DOHH2 (cell line): Measurements from ENCODE around the gene GALNT7.

Experiments
- H3F3A ChIP-seq: fragments of 200-600 bp; sonication (generic), shearing (Covaris generic); 2 replicates; pipeline ENCODE4 v1.6.0; 2016; ENCODE audit warnings: antibody characterized with exemption, mild to moderate bottlenecking; ENCODE audit not compliant: control insufficient read depth, insufficient read depth
- H3K27ac ChIP-seq: fragments of 200-600 bp; sonication (generic); 2 replicates; pipeline ENCODE4 v1.5.1; 2014; ENCODE audit warnings: low read depth, mild to moderate bottlenecking, low read length, moderate library complexity
- H3K27me3 ChIP-seq: fragments of 200-600 bp; sonication (generic); 2 replicates; pipeline ENCODE4 v1.6.1; 2014; ENCODE audit warnings: mild to moderate bottlenecking, low read length, mixed read lengths; ENCODE audit not compliant: control insufficient read depth
- H3K36me3 ChIP-seq: fragments of 200-600 bp; sonication (generic); 2 replicates; pipeline ENCODE4 v1.6.1; 2014; ENCODE audit warnings: mild to moderate bottlenecking, low read length, moderate library complexity, mixed read lengths; ENCODE audit not compliant: control insufficient read depth
- H3K4me1 ChIP-seq: fragments of 200-600 bp; sonication (generic); 2 replicates; pipeline ENCODE4 v1.6.1; 2014; ENCODE audit warnings: mild to moderate bottlenecking, low read length, mixed read lengths; ENCODE audit not compliant: control insufficient read depth
- H3K4me2 ChIP-seq: fragments of 200-600 bp; sonication (generic); 2 replicates; pipeline ENCODE4 v1.6.0; 2014; ENCODE audit warnings: mild to moderate bottlenecking, low read length, moderate library complexity
- H3K4me3 ChIP-seq: fragments of 200-600 bp; sonication (generic); 2 replicates; pipeline ENCODE4 v1.5.1; 2014; ENCODE audit warnings: mild to moderate bottlenecking, low read length, mixed read lengths
- H3K79me2 ChIP-seq: fragments of 200-600 bp; sonication (generic); 2 replicates; pipeline ENCODE4 v1.6.1; 2014; ENCODE audit warnings: mild to moderate bottlenecking, low read length, mixed read lengths; ENCODE audit not compliant: control insufficient read depth
- H3K9me2 ChIP-seq: fragments of 200-600 bp; sonication (generic); replicated peaks from 2 replicates; pipeline ENCODE4 v1.6.1; 2014; ENCODE audit warnings: mild to moderate bottlenecking, low read length, mixed read lengths; ENCODE audit not compliant: control insufficient read depth
- H3K9me3 ChIP-seq: fragments of 200-600 bp; sonication (generic); 2 replicates; pipeline ENCODE4 v1.6.1; 2014; ENCODE audit warnings: antibody characterized with exemption, low read length, mixed read lengths; ENCODE audit not compliant: control insufficient read depth, insufficient read depth
- H4K20me1 ChIP-seq: fragments of 200-600 bp; sonication (generic); 2 replicates; pipeline ENCODE4 v1.6.0; 2014; ENCODE audit warnings: low read depth, mild to moderate bottlenecking, antibody characterized with exemption, low read length, moderate library complexity; ENCODE audit not compliant: control insufficient read depth, insufficient read depth
- CTCF ChIP-seq: fragments of 200-600 bp; sonication (generic); IDR thresholded peaks from one replicate; pipeline ENCODE4 v1.5.1; 2014; ENCODE audit warnings: antibody characterized with exemption, mild to moderate bottlenecking, low read depth, low read length; ENCODE audit not compliant: poor library complexity, severe bottlenecking
- EZH2phosphoT487 ChIP-seq: fragments of 200-600 bp; sonication (generic); IDR thresholded peaks from 2 replicates; pipeline ENCODE4 v1.6.1; 2017; ENCODE audit warnings: borderline replicate concordance, mild to moderate bottlenecking, antibody characterized with exemption, low read length, moderate library complexity, mixed read lengths

GALNT7 gene

GRCh38 chr4:173171098-173171497 lies 2.5 kb downstream of the GALNT7 start:
- peaks cover 67% of the 10 kb centered on the region for H3K4me1 ChIP-seq
- peaks cover 74% of the 10 kb centered on the region for H3K79me2 ChIP-seq
- H3K4me2 ChIP-seq, result peak overlapping the region; percentile 72
- H3K36me3 ChIP-seq, result peaks cover 20% of the 10 kb centered on the region
- no peak overlapping the region for H3K27ac ChIP-seq
- TF ChIP-seq EZH2phosphoT487, result no peak
- peak; percentile 32 for TF ChIP-seq CTCF
- no peaks in the 10 kb centered on the region for H3K9me2 ChIP-seq
- peak overlapping the region; percentile 99 for H3K4me3 ChIP-seq
- H3F3A ChIP-seq, result peaks cover 3% of the 10 kb centered on the region; the same call in 1 of the 2 replicates
- peaks cover 17% of the 10 kb centered on the region for H4K20me1 ChIP-seq
- H3K27me3 ChIP-seq, result no peaks in the 10 kb centered on the region
- H3K9me3 ChIP-seq, result no peaks in the 10 kb centered on the region

GRCh38 chr4:173171987-173172386 lies 3.4 kb downstream of the GALNT7 start:
- H3K27me3 ChIP-seq, result no peaks in the 10 kb centered on the region
- H3K4me1 ChIP-seq, result peaks cover 69% of the 10 kb centered on the region
- H3K4me2 ChIP-seq, result peak overlapping the region; percentile 72
- peaks cover 13% of the 10 kb centered on the region for H3K36me3 ChIP-seq
- no peaks in the 10 kb centered on the region for H3K9me3 ChIP-seq
- H3K79me2 ChIP-seq, result peaks cover 83% of the 10 kb centered on the region
- H3F3A ChIP-seq, result peaks cover 3% of the 10 kb centered on the region; the same call in 1 of the 2 replicates
- no peak overlapping the region for H3K4me3 ChIP-seq
- H3K9me2 ChIP-seq, result no peaks in the 10 kb centered on the region
- H4K20me1 ChIP-seq, result peaks cover 17% of the 10 kb centered on the region
- TF ChIP-seq EZH2phosphoT487 (no peak), CTCF (no peak)
- H3K27ac ChIP-seq, result no peak overlapping the region

GRCh38 chr4:173174184-173174583 lies 5.6 kb downstream of the GALNT7 start:
- Histone ChIP-seq H3K27ac (no peak overlapping the region), H3K79me2 (peaks cover 95% of the 10 kb centered on the region), H3K27me3 (no peaks in the 10 kb centered on the region), H3K4me2 (peak overlapping the region; percentile 49), H3F3A (no peaks in the 10 kb centered on the region), H3K9me2 (no peaks in the 10 kb centered on the region), H3K9me3 (no peaks in the 10 kb centered on the region), H3K4me3 (peak overlapping the region; percentile 17), H3K4me1 (peaks cover 66% of the 10 kb centered on the region), H4K20me1 (peaks cover 17% of the 10 kb centered on the region), H3K36me3 (peaks cover 9% of the 10 kb centered on the region)
- TF ChIP-seq EZH2phosphoT487 (no peak), CTCF (no peak)

GRCh38 chr4:173174594-173175012 lies 6.0 kb downstream of the GALNT7 start:
- TF ChIP-seq EZH2phosphoT487, result no peak
- TF ChIP-seq CTCF, result no peak
- no peaks in the 10 kb centered on the region for H3K9me2 ChIP-seq
- H3F3A ChIP-seq, result no peaks in the 10 kb centered on the region
- H3K27ac ChIP-seq, result no peak overlapping the region
- H4K20me1 ChIP-seq, result peaks cover 17% of the 10 kb centered on the region
- peaks cover 99% of the 10 kb centered on the region for H3K79me2 ChIP-seq
- no peaks in the 10 kb centered on the region for H3K9me3 ChIP-seq
- peaks cover 66% of the 10 kb centered on the region for H3K4me1 ChIP-seq
- H3K4me2 ChIP-seq, result peak overlapping the region; percentile 49
- no peaks in the 10 kb centered on the region for H3K27me3 ChIP-seq
- H3K36me3 ChIP-seq, result peaks cover 9% of the 10 kb centered on the region
- H3K4me3 ChIP-seq, result peak overlapping the region; percentile 17; the same call in 1 of the 2 replicates
